NCI-H1930 (cell line): ENCODE measurements around the gene MSTN.

ENCODE experiments used
- DNase-seq, 2 experiments: peaks; one replicate each; lab custom pipeline; 2025; lab: John Stamatoyannopoulos, UW

Gene MSTN

GRCh38 chr2:190062601-190063000 lies at the start of gene MSTN:
MSTN (minus strand) TSS chr2:190062729; CDS start chr2:190062596, 133 bp downstream.
- DNase-seq, result no peak

GRCh38 chr2:190111166-190111565 lies 48.6 kb upstream of the MSTN start:
- no peak for DNase-seq

- DNase-seq, result no peak
These were observed 48.2 kb upstream of the MSTN start for GRCh38 chr2:190110699-190111098.

- no peak for DNase-seq
These were observed 47.6 kb upstream of the MSTN start for GRCh38 chr2:190110131-190110530.

GRCh38 chr2:190107409-190107808 lies 44.9 kb upstream of the MSTN start:
- no peak for DNase-seq

GRCh38 chr2:190106783-190107182 lies 44.3 kb upstream of the MSTN start:
- no peak for DNase-seq

GRCh38 chr2:190105554-190105953 lies 43.0 kb upstream of the MSTN start:
- no peak for DNase-seq

- no peak for DNase-seq
These were observed 40.6 kb upstream of the MSTN start for GRCh38 chr2:190103144-190103543.

GRCh38 chr2:190099890-190100697 lies 37.6 kb upstream of the MSTN start:
- no peak for DNase-seq

- no peak for DNase-seq
These were observed 36.3 kb upstream of the MSTN start for GRCh38 chr2:190098851-190099250.

GRCh38 chr2:190097115-190097514 lies 34.6 kb upstream of the MSTN start:
- no peak for DNase-seq

- DNase-seq, result no peak
These were observed 31.9 kb upstream of the MSTN start for GRCh38 chr2:190094316-190094871.

GRCh38 chr2:190093793-190094192 lies 31.3 kb upstream of the MSTN start:
- no peak for DNase-seq

GRCh38 chr2:190090148-190090547 lies 27.6 kb upstream of the MSTN start:
- DNase-seq, result no peak

GRCh38 chr2:190088917-190089316 lies 26.4 kb upstream of the MSTN start:
- DNase-seq, result peak; percentile 22 to 54

GRCh38 chr2:190084704-190085103 lies 22.2 kb upstream of the MSTN start:
- no peak for DNase-seq

- DNase-seq, result no peak
These were observed 19.6 kb upstream of the MSTN start for GRCh38 chr2:190082118-190082517.

GRCh38 chr2:190080527-190081049 lies 18.1 kb upstream of the MSTN start:
- DNase-seq, result no peak

- no peak for DNase-seq
These were observed 16.6 kb upstream of the MSTN start for GRCh38 chr2:190079160-190079559.

GRCh38 chr2:190075623-190076022 lies 13.1 kb upstream of the MSTN start:
- no peak for DNase-seq

- DNase-seq, result peak in 1 of 2 experiments; percentile 8
These were observed 7.6 kb upstream of the MSTN start for GRCh38 chr2:190069936-190070696.

GRCh38 chr2:190068764-190069163 lies 6.2 kb upstream of the MSTN start:
- DNase-seq, result no peak

- DNase-seq, result no peak
These were observed 3.3 kb upstream of the MSTN start for GRCh38 chr2:190065839-190066238.
